Measurements from ENCODE around the gene LHFPL6.

The LHFPL6 gene

DNA sequence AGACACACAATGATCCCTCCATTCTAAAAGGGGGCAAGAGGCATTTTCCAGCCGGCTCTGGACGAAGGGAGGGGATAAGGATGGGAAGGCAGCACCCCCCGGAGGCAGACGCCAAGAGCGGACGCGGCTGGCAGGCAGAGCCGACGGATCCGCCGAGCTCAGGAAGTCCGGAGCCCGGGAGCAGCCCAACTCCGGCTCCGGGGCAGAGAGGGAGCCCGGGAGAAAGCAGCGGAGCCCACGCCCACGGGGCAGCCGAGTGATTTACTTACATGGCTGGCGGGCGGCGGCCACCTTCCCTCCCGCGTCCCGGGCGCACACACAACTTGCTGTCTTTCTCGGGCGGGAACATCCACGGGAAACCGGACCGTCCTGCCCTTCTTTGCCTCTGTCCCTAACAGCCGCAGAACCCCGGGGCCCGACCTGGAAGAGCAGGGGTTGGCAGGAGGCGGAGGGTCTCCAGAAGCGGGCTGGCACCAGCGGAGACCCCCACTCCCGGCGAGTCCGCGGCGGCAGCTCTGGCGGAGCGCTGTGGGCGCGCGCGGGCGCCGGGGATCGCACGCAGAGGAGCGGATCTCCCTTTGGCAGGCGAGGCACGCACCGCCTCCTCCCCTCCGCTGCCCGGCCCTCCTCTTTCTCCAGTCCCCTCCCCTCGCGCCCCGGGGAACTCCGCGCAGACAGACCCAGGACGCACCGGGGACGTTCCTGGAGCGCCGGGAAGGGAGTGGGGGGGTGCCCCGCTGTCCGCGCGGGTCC, at the start of gene LHFPL6:
LHFPL6 (minus strand) TSS at position 580 of the 753 bp plus-strand sequence.
- DNase-seq, result peak; percentile 13

DNA sequence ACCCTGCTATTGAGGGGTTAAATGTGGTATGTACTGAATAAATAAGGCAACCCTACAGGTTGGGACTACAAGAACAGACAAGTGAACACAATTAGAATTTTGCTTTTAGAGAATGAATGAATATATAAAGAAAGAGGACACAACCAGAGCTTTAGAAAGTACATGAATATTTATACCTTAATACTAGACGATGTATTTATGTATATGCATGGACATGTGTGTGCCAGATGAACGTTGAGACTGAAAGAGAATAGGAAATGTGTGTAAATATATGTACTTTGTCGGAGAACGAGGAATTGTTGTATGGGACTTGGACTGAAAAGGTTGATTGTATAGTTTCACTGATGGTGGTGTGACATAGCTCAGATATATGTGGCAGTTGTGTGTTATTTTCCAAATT, 43.1 kb upstream of the LHFPL6 start:
- no peak for DNase-seq

DNA sequence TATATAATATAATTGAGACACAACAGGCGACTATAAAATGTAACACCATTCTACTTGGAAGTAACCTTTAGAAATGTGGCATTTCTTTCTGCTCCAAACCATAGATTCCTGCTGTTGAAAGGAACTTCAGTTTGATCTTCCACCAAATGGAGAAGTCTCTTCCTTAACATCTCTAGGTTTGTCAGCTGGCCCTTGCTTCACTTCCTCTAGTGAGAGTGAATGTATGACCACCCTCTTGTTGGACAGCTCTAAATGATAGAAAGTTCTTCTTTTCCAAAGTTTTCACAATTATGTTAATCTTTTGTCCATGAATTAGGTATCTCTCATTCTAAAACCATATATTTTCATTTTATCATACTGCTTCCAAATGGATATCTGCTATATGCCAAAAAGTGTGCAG, 38.7 kb upstream of the LHFPL6 start:
- DNase-seq, result no peak

DNA sequence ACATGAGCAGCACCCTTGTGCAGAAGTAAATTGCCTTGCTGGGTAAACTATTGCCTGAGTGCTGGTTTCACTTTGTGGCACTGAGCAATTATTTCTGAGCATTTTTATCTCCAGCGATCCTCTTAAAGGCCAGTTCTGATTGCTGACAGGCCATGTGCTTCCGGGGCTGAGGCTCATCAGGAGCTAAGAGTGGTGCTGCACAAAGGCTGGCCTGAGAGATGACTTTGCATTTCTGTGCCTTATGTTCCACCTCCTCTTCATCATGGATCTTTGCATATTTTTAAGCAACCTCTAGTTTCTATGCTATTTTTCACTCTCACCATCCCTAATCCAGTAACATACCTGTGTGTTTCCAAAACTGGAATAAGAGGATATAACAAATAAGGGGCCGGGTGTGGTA, 34.9 kb upstream of the LHFPL6 start:
- DNase-seq, result no peak

DNA sequence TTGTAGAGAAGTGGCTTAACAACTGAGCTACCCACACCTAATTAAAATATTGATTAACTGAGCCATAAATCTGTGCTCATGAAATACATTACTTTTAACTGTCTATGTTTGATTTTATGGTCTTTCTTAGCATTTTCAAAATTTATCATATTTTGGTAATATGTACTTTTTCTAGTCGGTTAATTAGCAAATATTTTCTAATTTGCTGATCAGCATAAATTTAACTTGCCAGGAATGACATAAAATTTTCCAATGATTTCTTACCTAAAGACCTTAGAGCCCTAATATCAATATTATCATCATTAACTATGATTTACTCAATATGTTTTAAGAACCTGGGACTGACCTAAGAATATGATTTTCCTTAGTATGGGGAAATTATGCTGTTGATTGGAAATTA, 32.6 kb upstream of the LHFPL6 start:
- no peak for DNase-seq

DNA sequence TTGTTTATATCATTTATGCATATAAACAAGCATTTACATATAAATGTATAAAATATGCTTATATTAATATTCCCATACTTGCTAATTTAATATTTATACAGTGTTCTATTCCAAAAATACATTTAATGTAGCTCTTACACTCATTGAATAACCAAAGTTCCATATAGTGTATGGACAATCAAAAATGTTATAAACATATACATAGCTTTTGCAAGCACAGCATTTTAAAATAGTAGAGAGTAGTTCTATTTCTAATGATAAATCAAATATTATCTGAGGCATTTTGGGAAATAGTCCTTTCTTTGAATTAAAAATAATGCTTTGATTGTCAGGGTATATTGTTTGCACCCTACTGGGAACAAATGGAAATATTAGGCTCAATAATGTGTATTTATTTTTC, 30.0 kb upstream of the LHFPL6 start:
- no peak for DNase-seq

DNA sequence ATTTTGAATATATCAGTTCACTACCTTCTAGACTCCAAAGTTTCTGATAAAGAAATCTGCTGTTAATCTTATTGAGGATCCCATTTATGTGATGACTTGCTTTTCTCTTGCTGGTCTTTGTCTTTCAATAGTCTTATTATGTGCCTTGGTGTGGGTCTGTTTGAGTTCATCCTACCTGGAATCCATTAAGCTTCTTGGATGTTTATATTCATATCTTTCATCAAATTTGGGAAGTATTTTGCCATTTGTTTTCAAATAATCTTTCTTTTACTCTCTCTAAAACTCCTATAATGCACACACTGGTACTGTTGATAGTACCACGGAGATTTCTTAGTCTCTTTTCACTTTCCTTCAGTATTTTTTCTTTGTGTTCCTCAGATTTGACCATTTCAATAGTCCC, 28.3 kb upstream of the LHFPL6 start:
- DNase-seq, result no peak

DNA sequence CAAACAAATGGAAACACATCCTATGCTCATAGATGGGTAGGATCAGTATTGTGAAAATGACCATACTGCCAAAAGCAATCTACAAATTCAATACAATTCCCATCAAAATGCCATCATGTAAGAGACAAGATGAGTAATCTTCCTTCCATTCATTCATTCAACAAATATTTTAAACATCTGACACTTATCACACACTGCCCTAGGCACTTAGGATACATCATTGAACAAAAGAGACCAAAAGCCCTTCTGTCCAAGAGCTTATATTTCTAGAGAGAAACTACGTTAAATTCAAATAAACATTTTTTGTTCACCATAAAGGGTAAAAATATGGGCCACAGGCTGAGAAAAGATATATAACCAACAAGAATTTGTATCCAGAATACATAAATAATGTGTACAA, 20.5 kb upstream of the LHFPL6 start:
- DNase-seq, result no peak

DNA sequence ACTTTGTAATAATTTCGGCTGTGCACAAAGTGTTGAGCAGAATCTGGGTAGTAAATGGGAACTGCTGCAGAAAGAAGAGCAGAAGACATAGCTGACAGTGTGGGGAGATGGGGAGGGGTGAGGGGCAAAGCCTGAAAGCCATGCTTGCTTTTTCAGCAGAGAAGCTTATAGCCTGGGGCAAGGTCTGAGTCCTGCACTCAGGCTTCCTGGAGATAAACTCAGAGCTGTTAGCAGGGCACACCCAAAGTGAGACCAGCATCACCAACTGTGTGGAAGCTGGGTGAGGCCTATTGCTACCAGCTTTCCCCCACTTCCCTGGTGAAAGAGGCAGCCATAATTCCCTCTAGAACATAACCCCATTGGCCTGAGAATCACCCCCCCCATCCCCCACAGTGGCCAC, 15.6 kb upstream of the LHFPL6 start:
- DNase-seq, result no peak

DNA sequence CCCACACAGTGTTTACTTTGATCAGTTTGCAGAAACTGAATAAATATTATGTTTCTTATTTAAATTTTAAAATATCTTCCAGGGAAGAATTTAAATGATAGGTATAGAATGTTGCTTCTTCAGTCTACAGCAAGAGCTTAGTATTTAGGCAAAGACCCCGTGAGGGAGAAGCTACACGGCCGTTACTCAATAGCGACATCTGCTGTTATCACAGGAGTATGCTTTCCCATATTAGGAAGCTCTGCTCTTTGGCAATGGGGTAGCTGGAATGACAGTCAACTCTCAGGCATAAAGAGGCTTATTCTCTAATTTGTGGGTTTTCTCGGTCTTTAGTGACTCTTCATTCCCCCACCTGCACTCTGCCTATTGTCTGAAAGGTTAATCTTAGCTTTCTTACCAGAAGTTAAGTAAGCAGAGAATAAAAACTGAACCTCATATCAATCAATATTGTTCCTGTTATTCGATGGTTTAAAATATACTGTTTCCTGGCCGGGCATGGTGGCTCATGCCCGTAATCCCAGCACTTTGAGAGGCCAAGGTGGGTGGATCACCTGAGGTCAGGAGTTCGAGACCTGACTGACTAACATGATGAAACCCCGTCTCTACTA, 13.2 kb upstream of the LHFPL6 start:
- DNase-seq, result peak; percentile 44

DNA sequence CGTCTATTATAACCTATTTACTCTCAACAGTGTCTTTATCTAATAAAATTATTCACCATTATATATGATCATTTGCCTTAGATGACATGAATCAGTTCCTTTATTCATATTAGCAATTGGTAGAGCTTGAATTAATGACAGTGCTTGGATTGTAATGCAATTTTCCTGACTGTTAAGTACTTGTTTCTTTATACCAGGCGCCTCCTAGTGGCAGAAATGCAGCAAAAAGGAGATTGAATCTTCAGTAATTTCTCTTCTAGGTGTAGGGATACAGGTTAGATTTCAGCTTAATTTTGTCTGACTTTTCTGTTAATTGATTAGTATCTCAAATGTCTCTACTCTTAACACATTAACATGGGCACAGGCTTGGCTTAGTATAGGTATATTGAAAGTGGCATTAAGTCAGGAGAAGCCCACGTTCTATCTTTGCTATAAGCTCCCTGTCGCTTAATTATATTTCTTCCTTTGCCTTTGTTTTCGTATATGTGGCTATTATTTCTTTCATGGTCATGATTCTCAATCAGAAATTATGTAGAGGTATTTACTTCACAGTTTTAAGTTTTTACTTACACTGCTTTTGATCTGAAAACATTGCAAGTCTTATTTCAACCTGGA, 9.1 kb upstream of the LHFPL6 start:
- DNase-seq, result peak; percentile 62

DNA sequence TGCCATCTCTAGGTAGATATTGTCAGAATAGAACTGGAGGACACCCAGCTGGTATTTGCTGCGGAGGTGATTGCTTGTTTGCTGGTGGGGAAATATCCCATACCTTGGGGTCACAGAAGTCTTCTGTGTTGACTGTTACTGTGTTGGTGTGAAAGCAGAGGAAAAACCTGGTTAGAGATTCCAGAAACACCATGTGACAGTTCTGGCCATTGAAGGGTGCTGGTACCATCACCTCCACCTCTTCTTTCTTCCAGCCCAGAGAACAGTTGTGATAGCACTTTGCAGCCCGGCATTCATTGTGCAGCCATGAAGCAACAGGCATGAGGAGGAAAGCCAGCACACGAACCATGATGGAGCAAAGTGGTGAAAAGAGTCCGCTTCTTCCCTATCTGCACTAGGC, 4.9 kb upstream of the LHFPL6 start:
- DNase-seq, result no peak

DNA sequence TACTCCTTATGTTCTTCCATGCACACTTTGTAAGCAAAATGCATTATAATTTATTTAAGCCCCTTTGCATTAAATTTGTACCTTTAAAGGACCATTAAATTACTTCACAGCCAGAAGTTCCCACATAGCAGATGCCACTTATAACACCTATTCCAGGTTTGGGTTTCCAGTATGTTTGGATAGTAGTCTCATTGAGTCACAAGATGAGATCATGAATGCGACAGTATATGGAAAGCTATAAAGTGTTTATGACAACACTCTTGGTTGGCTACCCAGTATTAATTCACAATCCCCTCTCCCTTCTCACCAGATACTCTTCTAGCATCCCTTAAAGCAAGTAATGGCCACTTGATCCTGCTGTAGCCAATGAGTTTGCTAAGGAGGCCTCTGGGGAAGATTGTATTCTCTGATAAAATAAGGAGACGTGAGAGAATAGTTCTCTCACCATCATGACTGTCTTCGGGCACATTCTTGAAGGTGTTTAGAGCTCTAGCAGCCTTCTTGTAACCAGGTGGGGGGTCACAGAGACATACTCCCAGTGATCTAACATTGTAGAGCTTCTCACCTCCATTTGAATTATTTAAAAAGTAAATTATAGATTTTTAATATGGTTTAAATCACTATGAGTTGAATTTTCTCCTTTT, 2.8 kb upstream of the LHFPL6 start:
- DNase-seq, result no peak

DNA sequence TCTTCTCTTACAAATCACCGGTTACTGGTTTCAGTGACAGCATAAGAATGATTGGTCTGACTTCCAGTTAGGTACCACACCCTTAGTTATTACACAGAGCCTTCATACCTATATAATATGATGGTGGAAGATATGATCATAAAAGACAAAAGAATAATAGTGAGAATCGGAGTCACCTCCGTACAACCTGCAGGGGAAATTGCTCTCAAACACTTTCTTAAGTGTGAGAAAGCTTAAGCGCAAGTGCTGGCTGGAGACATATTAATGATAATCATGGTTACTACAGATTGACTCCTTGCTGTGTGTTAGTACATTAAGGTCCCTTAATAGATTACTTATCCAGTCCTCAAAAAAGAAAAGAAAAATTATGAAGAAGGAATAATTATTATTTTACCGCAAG, 1.8 kb upstream of the LHFPL6 start:
- no peak for DNase-seq

DNA sequence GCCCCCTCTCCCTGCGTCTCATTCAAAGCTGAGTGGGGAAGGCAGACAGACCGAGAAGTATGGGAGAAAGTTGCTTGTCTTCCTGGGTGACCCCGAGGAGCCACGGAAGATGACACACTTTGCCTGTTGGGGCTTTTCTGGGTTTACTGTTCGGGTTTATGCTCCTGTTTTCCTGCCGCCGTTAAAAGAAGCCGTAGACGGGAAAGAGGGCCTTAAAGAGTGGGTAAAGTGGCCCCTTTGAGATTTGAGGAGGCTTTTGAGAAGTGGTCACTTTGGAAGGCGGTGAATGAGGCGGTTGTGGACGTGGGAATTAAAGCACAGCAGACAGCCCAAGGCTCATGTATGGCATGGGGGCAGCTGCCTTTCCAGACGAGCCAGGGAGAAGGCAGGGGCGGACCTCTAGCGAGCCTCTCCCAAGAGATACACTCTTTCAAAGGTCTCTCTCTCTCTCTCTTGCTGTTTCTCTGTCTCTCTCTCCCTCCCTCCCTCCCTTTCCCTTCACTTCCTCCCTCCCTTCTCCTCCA, 493 bp upstream of the LHFPL6 start:
- no peak for DNase-seq

DNA sequence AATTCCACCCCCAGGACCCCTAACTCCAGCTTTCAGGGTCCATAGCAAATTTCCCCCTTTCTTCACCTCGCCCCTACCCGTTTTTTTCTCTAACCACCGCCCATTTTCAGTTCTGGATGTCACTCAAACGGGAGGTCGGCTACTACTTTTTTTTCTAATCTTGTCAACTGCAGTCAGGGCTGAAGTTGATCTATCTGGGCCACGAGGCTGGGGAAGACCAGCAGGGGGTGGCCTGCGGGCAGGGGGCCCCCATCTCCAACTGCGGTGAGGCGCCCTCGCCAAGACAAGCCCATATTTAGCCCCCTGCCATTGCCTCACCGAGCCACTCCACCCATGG, 748 bp downstream of the LHFPL6 start:
- no peak for DNase-seq

DNA sequence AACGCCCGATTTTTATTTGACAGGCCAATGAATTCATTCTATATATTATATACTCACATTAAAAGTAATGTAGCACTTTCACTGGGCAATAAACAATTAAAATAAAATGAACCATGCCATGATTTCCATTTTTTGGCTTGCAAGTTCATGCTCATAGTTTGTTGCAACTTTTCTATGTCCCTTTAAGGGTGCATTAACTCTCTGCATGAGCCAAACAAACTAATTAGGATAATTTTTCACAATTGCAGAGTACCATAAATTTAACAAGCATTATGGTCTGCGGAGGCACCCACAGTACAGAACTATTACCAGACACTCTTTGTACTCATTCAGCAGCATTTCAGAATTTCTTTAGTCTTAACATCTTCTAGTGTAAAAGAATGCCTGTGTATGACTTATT, 1.4 kb downstream of the LHFPL6 start:
- no peak for DNase-seq

DNA sequence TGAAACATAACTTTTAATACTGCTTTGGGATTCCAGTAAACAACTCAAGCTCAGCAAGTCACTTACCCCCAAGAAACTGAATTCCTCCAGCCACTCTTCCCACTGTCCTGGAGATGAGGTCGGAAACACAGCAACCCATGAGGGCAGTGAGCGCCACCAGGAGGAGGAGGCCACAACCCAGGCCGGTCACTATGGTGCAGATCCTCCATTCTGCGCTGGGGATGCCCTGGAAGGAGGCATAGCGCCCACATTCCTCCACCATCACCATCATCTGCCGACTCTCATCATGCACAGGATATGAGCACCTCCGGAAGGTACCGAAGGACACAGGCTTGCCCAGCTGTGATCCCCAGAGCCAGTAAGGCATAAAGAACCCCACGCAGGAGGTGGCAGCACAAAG, 2.2 kb downstream of the LHFPL6 start:
- no peak for DNase-seq

DNA sequence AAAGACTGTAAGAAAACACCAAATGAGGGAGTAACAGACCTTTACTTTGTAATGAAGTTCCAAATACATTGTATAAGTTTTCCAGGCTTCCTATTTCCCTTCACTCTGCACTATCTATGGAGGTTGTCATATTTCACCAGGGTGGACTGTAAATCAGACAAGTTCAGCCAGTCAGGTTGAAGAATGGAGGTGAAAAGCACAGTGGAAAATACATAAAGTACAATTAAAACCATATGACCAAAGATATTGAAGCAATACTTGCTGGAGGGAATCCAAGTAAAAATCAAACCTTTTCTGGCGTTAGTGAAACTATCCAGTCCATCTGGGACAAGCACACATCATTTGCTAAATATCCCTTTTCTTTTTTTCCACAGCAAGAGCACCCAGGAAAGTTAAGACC, 3.2 kb downstream of the LHFPL6 start:
- no peak for DNase-seq

DNA sequence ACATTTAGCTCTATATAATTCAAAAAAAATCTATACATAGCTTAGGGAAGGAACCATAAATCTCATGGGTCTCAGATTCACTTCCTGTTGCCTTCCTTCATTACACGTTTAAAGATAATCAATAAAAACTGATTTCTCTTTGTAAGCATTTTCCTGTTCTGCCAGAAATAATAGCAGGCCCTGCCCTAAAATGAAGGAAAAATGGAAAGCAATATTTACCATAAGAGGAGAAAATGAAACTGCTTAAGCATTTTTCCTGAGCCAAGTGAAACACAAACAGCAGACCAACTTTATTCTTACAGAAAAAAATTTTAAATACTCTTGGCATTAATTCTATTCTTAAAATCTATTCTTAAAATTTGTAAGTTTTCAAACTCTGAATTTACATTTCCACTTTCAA, 4.0 kb downstream of the LHFPL6 start:
- no peak for DNase-seq

DNA sequence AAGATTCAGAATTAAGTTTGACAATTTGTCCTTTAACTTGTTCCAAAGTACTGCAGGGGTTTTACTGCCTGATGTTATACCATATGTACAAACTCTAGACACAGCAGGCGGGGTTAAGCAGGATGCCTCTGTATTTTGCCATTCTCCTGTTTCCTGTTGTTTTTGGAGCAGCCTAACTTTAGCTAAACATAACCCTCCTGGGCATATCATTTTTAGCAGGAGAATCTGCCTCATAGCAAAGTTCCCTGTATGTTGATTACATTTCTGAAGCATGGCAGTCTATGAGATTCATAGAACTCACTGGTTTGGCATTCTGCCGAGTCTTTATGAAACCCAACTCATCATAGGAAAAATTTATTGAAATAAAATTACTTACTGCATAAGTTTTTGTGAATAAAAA, 5.2 kb downstream of the LHFPL6 start:
- DNase-seq, result no peak

DNA sequence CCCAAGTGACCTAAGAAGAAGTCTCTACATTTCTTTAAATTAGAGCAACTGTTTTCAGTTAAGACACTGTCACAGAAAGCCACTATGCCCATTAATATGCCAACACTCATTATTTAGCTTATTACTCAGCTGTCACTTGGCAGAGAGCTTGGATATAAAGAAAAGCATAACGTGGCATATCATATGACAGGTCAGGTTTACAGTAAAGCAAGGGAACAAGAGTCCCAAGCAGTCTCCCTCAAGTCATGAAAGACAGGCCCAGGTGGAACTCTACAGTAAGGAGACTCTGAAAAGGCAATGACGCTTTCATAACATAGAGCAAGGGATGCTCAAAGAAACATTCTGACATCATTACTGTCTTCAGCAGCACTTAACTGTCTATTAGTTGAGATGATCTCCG, 6.3 kb downstream of the LHFPL6 start:
- DNase-seq, result no peak

DNA sequence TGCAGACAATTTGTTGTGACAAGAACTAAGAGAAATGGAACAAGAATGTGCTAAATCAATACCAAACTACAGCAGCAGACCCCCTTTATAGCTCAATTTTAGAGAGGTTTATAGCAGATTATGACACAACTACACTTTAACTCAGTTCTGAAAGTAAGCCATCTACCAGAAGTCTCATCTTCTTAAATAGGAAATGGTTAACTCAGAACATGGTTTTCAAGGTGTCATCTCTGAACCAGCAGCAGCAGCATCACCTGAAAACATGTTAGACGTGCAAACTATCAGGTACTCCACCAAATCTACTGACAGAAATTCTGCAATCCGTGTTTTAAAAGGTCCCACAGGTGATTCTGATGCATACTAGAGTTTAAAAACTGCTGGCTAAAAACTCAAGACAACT, 6.8 kb downstream of the LHFPL6 start:
- DNase-seq, result no peak

DNA sequence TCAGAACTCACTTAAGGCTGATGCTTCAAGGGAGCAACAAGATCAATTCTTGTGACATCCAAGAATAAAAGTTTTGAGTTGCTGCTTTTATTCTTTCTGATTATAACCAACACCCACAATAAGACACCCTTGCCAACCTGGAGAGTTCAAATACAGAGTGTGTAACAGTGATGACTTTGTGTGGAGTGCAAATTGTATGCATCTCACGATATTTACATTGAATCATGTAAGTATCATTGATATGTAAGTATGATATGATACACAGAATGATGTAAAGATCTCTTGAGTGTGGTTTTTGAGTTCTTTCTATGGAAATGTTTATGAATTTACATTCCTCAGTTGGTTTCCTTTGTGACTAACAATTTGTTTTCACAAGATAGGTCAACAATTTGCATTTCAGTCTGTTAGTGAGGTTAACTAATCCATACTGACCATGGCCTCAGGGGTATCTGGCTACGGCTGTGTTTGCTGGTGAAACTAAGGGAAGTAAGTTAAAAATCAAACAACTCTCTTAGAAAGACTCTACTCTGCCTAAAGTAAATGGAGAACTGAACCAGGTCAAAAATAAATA, 12.4 kb downstream of the LHFPL6 start:
- no peak for DNase-seq
